SK-N-SH treated with all-trans-retinoic acid at 6 μM for 48 hours (cell line): Measurements from ENCODE around the gene TOX2.

ENCODE experiments used
- ARNTL ChIP-seq: fragments of 450-650 bp; formaldehyde crosslinking; IDR thresholded peaks from 2 replicates; pipeline ENCODE4 v1.5.0; 2020; ENCODE audit warnings: low read depth, mild to moderate bottlenecking, moderate library complexity, borderline replicate concordance
- BACH2 ChIP-seq: fragments of 250-450 bp; sonication (Bioruptor Pico); IDR thresholded peaks from 2 replicates; pipeline ENCODE4 v1.9.0; 2021; ENCODE audit warnings: mild to moderate bottlenecking, borderline replicate concordance
- ESRRG ChIP-seq: fragments of 250-450 bp; sonication (Bioruptor Pico); IDR thresholded peaks from 2 replicates; pipeline ENCODE4 v1.6.1; 2021; ENCODE audit warnings: mild to moderate bottlenecking
- PPARA ChIP-seq: fragments of 250-450 bp; sonication (Bioruptor Pico); IDR thresholded peaks from 2 replicates; pipeline ENCODE4 v1.5.0; 2020; ENCODE audit warnings: mild to moderate bottlenecking, borderline replicate concordance
- RARB ChIP-seq: fragments of 250-450 bp; sonication (Bioruptor Pico); IDR thresholded peaks from 2 replicates; pipeline ENCODE4 v1.8.0; 2021; ENCODE audit warnings: mild to moderate bottlenecking, moderate library complexity
- TCF4 ChIP-seq: fragments of 250-450 bp; sonication (Bioruptor Pico); IDR thresholded peaks from 2 replicates; pipeline ENCODE4 v1.8.0; 2021; ENCODE audit warnings: mild to moderate bottlenecking, moderate library complexity, borderline replicate concordance
- ZFP3 ChIP-seq: fragments of 250-450 bp; sonication (Bioruptor Pico); IDR thresholded peaks from 2 replicates; pipeline ENCODE4 v1.5.0; 2020; ENCODE audit warnings: mild to moderate bottlenecking, moderate library complexity
- ZNF565 ChIP-seq: fragments of 450-650 bp; formaldehyde crosslinking; conservative IDR thresholded peaks from 2 replicates; pipeline ENCODE4 v1.5.0; 2020; ENCODE audit warnings: low read depth, mild to moderate bottlenecking, moderate library complexity
- TF ChIP-seq, protein P1 (sequence below): fragments of 250-450 bp; sonication (Bioruptor Pico); IDR thresholded peaks from 2 replicates; pipeline ENCODE4 v1.8.0; 2020; ENCODE audit warnings: mild to moderate bottlenecking, moderate library complexity, borderline replicate concordance
- TF ChIP-seq, protein P2 (sequence below): fragments of 250-450 bp; sonication (Bioruptor Pico); IDR thresholded peaks from 2 replicates; pipeline ENCODE4 v1.5.1; 2021; ENCODE audit warnings: mild to moderate bottlenecking, moderate library complexity
- TF ChIP-seq, protein P3 (sequence below): fragments of 250-450 bp; sonication (Bioruptor Pico); IDR thresholded peaks from 2 replicates; pipeline ENCODE4 v1.5.1; 2020; ENCODE audit warnings: low read depth, mild to moderate bottlenecking, moderate library complexity

DNA sequence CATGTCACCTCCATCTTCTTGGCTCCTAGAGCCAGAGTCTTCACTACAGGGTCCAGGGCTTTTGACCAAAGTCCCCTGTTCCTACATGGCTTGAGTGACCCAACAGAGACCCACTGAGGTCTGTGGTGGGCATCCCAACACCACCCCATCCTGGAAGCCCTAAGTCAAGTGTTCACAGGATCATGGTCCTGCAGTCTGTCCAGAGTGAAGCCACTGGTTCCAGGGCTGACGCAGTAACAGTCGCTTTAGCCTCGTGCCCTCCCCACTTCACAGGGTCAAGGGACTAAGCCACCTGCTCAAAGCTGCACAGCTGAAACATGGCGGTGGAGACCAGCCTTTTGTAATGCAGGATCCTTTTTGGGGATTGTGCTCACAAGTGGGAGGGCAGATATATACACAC is 138.4 kb downstream of the TOX2 start:
- no peak for TF ChIP-seq PPARA (CRISPR knock-in tag)
- TF ChIP-seq, protein P1, sequence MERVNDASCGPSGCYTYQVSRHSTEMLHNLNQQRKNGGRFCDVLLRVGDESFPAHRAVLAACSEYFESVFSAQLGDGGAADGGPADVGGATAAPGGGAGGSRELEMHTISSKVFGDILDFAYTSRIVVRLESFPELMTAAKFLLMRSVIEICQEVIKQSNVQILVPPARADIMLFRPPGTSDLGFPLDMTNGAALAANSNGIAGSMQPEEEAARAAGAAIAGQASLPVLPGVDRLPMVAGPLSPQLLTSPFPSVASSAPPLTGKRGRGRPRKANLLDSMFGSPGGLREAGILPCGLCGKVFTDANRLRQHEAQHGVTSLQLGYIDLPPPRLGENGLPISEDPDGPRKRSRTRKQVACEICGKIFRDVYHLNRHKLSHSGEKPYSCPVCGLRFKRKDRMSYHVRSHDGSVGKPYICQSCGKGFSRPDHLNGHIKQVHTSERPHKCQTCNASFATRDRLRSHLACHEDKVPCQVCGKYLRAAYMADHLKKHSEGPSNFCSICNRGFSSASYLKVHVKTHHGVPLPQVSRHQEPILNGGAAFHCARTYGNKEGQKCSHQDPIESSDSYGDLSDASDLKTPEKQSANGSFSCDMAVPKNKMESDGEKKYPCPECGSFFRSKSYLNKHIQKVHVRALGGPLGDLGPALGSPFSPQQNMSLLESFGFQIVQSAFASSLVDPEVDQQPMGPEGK (CRISPR knock-in tag): no peak
- TF ChIP-seq, protein P2, sequence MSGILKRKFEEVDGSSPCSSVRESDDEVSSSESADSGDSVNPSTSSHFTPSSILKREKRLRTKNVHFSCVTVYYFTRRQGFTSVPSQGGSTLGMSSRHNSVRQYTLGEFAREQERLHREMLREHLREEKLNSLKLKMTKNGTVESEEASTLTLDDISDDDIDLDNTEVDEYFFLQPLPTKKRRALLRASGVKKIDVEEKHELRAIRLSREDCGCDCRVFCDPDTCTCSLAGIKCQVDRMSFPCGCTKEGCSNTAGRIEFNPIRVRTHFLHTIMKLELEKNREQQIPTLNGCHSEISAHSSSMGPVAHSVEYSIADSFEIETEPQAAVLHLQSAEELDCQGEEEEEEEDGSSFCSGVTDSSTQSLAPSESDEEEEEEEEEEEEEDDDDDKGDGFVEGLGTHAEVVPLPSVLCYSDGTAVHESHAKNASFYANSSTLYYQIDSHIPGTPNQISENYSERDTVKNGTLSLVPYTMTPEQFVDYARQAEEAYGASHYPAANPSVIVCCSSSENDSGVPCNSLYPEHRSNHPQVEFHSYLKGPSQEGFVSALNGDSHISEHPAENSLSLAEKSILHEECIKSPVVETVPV (CRISPR knock-in tag): no peak
- no peak for TF ChIP-seq ZFP3
- no peak for TF ChIP-seq ESRRG (CRISPR knock-in tag)
- TF ChIP-seq RARB: no peak
- no peak for TF ChIP-seq ARNTL (CRISPR knock-in tag)
- no peak for TF ChIP-seq BACH2 (CRISPR knock-in tag)
- TF ChIP-seq TCF4 (CRISPR knock-in tag): no peak
- TF ChIP-seq, protein P3, sequence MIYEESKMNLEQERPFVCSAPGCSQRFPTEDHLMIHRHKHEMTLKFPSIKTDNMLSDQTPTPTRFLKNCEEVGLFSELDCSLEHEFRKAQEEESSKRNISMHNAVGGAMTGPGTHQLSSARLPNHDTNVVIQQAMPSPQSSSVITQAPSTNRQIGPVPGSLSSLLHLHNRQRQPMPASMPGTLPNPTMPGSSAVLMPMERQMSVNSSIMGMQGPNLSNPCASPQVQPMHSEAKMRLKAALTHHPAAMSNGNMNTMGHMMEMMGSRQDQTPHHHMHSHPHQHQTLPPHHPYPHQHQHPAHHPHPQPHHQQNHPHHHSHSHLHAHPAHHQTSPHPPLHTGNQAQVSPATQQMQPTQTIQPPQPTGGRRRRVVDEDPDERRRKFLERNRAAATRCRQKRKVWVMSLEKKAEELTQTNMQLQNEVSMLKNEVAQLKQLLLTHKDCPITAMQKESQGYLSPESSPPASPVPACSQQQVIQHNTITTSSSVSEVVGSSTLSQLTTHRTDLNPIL (CRISPR knock-in tag): no peak
- TF ChIP-seq ZNF565 (CRISPR knock-in tag): no peak
